NCI-H226 (cell line): ENCODE measurements around the gene ZNF609.

Source experiments
- DNase-seq: peaks from one replicate; pipeline ENCODE4 v3.0.0-alpha.2; 2015

ZNF609 gene

GRCh38 chr15:64656508-64656907, 196.1 kb downstream of the ZNF609 start:
- no peak for DNase-seq

GRCh38 chr15:64665179-64665578, 204.8 kb downstream of the ZNF609 start:
- DNase-seq = no peak

- peak; percentile 23 for DNase-seq
These were observed 207.4 kb downstream of the ZNF609 start for GRCh38 chr15:64667736-64668161.

- no peak for DNase-seq
These were observed 213.5 kb downstream of the ZNF609 start for GRCh38 chr15:64673866-64674265.

- DNase-seq = no peak
These were observed 217.9 kb downstream of the ZNF609 start for GRCh38 chr15:64678126-64678819.

GRCh38 chr15:64680097-64680496, 219.7 kb downstream of the ZNF609 start:
- no peak for DNase-seq

- DNase-seq = peak; percentile 28
These were observed 221.1 kb downstream of the ZNF609 start for GRCh38 chr15:64681424-64682024.

GRCh38 chr15:64682255-64682654, 221.9 kb downstream of the ZNF609 start:
- DNase-seq = no peak

- DNase-seq = no peak
These were observed 223.0 kb downstream of the ZNF609 start for GRCh38 chr15:64683378-64683777.

- no peak for DNase-seq
These were observed 225.0 kb downstream of the ZNF609 start for GRCh38 chr15:64685230-64685888.

GRCh38 chr15:64686130-64686735, 225.9 kb downstream of the ZNF609 start:
- no peak for DNase-seq

- DNase-seq = no peak
These were observed 226.8 kb downstream of the ZNF609 start for GRCh38 chr15:64687172-64687571.

- no peak for DNase-seq
These were observed 227.3 kb downstream of the ZNF609 start for GRCh38 chr15:64687688-64688087.

GRCh38 chr15:64688770-64689169, 228.4 kb downstream of the ZNF609 start:
- DNase-seq = no peak

GRCh38 chr15:64690008-64690407, 229.6 kb downstream of the ZNF609 start:
- DNase-seq = no peak

- DNase-seq = no peak
These were observed 230.4 kb downstream of the ZNF609 start for GRCh38 chr15:64690578-64691296.

- no peak for DNase-seq
These were observed 231.7 kb downstream of the ZNF609 start for GRCh38 chr15:64691896-64692565.

- peak; percentile 69 for DNase-seq
These were observed 232.8 kb downstream of the ZNF609 start for GRCh38 chr15:64693134-64693533.

GRCh38 chr15:64694816-64695215, 234.4 kb downstream of the ZNF609 start:
- no peak for DNase-seq

- no peak for DNase-seq
These were observed 235.2 kb downstream of the ZNF609 start for GRCh38 chr15:64695561-64695992.

- DNase-seq = no peak
These were observed 236.1 kb downstream of the ZNF609 start for GRCh38 chr15:64696481-64696880.

- DNase-seq = no peak
These were observed 237.6 kb downstream of the ZNF609 start for GRCh38 chr15:64697911-64698369.
